Loucy (cell line): Measurements from ENCODE around the gene MPHOSPH8.

ENCODE experiments used
- EZH2phosphoT487 ChIP-seq: fragments of 200-600 bp; IDR thresholded peaks from 2 replicates; pipeline ENCODE4 v1.6.1; 2018; ENCODE audit warnings: antibody characterized with exemption, mild to moderate bottlenecking, moderate library complexity, borderline replicate concordance
- TF ChIP-seq, protein P1 (sequence below): fragments of 200-600 bp; sonication (generic); conservative IDR thresholded peaks from 2 replicates; pipeline ENCODE4 v1.5.1; 2014; ENCODE audit warnings: mild to moderate bottlenecking, antibody characterized with exemption, low read length

- TF ChIP-seq, protein P1, sequence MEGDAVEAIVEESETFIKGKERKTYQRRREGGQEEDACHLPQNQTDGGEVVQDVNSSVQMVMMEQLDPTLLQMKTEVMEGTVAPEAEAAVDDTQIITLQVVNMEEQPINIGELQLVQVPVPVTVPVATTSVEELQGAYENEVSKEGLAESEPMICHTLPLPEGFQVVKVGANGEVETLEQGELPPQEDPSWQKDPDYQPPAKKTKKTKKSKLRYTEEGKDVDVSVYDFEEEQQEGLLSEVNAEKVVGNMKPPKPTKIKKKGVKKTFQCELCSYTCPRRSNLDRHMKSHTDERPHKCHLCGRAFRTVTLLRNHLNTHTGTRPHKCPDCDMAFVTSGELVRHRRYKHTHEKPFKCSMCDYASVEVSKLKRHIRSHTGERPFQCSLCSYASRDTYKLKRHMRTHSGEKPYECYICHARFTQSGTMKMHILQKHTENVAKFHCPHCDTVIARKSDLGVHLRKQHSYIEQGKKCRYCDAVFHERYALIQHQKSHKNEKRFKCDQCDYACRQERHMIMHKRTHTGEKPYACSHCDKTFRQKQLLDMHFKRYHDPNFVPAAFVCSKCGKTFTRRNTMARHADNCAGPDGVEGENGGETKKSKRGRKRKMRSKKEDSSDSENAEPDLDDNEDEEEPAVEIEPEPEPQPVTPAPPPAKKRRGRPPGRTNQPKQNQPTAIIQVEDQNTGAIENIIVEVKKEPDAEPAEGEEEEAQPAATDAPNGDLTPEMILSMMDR: no peak
- TF ChIP-seq EZH2phosphoT487: no peak
Observed at GRCh38 chr13:19646063-19646462, 12.6 kb downstream of the MPHOSPH8 start.
